Dermis microvascular lymphatic vessel endothelial cell (primary cell): Measurements from ENCODE around the gene IL3RA. TPM values are rescaled to one million over a fixed set of nuclear protein-coding genes. Genes with fewer than 3 reads are reported as not detected.
"Not testable (repeated sequence)": the region's sequence is repeated elsewhere in the genome, so short reads cannot be mapped to it uniquely, and the experiment has no call there.

Source experiments
- DNase-seq, 2 donors: peaks; one replicate each; pipeline versions ENCODE4 v3.0.0 to v3.0.0-alpha.2; 2010; ENCODE audit warnings: low read depth in 2 of 2
- total RNA-seq: library from RNA; depleted of rRNA; stranded (reverse); fragments of >200 nt; gene quantifications from 2 replicates; pipeline ENCODE4 v1.2.1, GENCODE V29; 2014

The IL3RA gene
- total RNA-seq, 1 donor from 2014 or later: 15.9 TPM

GRCh38 chrX:1398431-1399340, 62.1 kb downstream of the IL3RA start:
- DNase-seq: no peak

GRCh38 chrX:1400049-1400448, 63.5 kb downstream of the IL3RA start:
- no peak for DNase-seq

- DNase-seq: no peak
These were observed 64.3 kb downstream of the IL3RA start for GRCh38 chrX:1400742-1401471.

- no peak for DNase-seq
These were observed 65.2 kb downstream of the IL3RA start for GRCh38 chrX:1401611-1402430.

- no peak for DNase-seq
These were observed 66.6 kb downstream of the IL3RA start for GRCh38 chrX:1403228-1403627.

GRCh38 chrX:1403867-1404266, 67.3 kb downstream of the IL3RA start:
- not testable (repeated sequence) for DNase-seq

- DNase-seq: not testable (repeated sequence)
These were observed 69.2 kb downstream of the IL3RA start for GRCh38 chrX:1405769-1406168.

- DNase-seq: no peak
These were observed 70.5 kb downstream of the IL3RA start for GRCh38 chrX:1407035-1407434.

GRCh38 chrX:1411326-1411725, 74.7 kb downstream of the IL3RA start:
- no peak for DNase-seq

GRCh38 chrX:1412551-1413161, 76.1 kb downstream of the IL3RA start:
- no peak for DNase-seq

- no peak for DNase-seq
These were observed 79.8 kb downstream of the IL3RA start for GRCh38 chrX:1416327-1416784.

GRCh38 chrX:1416965-1417760, 80.6 kb downstream of the IL3RA start:
- DNase-seq: no peak

- DNase-seq: no peak
These were observed 81.6 kb downstream of the IL3RA start for GRCh38 chrX:1417921-1418771.

- DNase-seq: no peak
These were observed 82.4 kb downstream of the IL3RA start for GRCh38 chrX:1418901-1419544.

GRCh38 chrX:1419545-1420355, 83.2 kb downstream of the IL3RA start:
- no peak for DNase-seq

- no peak for DNase-seq
These were observed 83.8 kb downstream of the IL3RA start for GRCh38 chrX:1420371-1420770.

- DNase-seq: no peak
These were observed 85.0 kb downstream of the IL3RA start for GRCh38 chrX:1421433-1422134.

GRCh38 chrX:1422135-1422465, 85.5 kb downstream of the IL3RA start:
- DNase-seq: no peak
